22Rv1 (cell line): ENCODE results near the gene BIRC7.

ENCODE experiments used
- CTCF ChIP-seq: fragments of 450-650 bp; IDR thresholded peaks from 2 replicates; pipeline ENCODE4 v1.5.1; 2017; ENCODE audit warnings: mild to moderate bottlenecking
- ZFX ChIP-seq: fragments of 450-650 bp; IDR thresholded peaks from 2 replicates; pipeline ENCODE4 v1.6.1; 2017; ENCODE audit warnings: antibody characterized with exemption, borderline replicate concordance

GRCh38 chr20:63216849-63217471 is 18.7 kb upstream of the BIRC7 start:
- TF ChIP-seq CTCF = no peak
- no peak for TF ChIP-seq ZFX
